ENCODE measurements around the gene ADGRV1. TPM values are rescaled to one million over a fixed set of nuclear protein-coding genes. Genes with fewer than 3 reads are reported as not detected.
A peak's percentile ranks its signal among the peaks of the same experiment; 100 is the strongest.

The ADGRV1 gene
- total and polyA plus RNA-seq, 8 donors: 12.5 to 36.4 (median 16.9) TPM

- peaks cover 0 to 35% of the 10 kb centered on the region in 2 donors for H3K4me1 ChIP-seq
- intact Hi-C loops (cut with DNase I): no loop called here
- peak in 2 of 4 donors; percentile 28 to 47 for DNase-seq
- no peaks in the 10 kb centered on the region for H3K9me3 ChIP-seq
- TF ChIP-seq, protein P1, sequence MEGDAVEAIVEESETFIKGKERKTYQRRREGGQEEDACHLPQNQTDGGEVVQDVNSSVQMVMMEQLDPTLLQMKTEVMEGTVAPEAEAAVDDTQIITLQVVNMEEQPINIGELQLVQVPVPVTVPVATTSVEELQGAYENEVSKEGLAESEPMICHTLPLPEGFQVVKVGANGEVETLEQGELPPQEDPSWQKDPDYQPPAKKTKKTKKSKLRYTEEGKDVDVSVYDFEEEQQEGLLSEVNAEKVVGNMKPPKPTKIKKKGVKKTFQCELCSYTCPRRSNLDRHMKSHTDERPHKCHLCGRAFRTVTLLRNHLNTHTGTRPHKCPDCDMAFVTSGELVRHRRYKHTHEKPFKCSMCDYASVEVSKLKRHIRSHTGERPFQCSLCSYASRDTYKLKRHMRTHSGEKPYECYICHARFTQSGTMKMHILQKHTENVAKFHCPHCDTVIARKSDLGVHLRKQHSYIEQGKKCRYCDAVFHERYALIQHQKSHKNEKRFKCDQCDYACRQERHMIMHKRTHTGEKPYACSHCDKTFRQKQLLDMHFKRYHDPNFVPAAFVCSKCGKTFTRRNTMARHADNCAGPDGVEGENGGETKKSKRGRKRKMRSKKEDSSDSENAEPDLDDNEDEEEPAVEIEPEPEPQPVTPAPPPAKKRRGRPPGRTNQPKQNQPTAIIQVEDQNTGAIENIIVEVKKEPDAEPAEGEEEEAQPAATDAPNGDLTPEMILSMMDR (IDR thresholded peaks at IDR 0.05): no peak
- no peaks in the 10 kb centered on the region for H3K27me3 ChIP-seq
- no peak overlapping the region for H3K4me3 ChIP-seq
- peak overlapping the region; percentile 66 to 75 for H3K27ac ChIP-seq
- ATAC-seq: peak; percentile 44
- no peaks in the 10 kb centered on the region for H3K36me3 ChIP-seq
Measured at GRCh38 chr5:90871391-90871991, 312.9 kb downstream of the ADGRV1 start.

DNA sequence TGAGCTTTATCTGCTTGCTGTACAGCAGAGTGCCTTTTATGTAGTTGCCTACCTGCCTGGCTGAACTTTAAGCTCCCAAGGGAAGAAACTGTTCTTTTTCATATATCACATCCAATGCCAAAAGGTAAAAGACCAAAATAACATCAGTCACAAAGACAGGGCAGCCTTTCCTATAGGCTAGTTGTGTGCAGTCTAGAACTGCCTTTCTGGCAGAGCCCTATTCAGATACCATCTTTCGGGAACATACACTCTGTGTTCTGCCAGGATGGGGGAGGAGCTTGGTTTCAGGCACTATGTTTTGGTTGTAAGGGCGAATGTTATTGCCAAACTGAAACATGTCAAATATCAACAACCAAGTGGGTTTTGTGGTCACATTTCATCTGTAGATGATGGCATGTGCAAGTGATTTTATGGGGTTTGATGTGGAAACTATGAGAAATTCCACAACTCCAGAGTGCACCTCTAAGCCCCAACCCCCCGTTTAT lies 314.5 kb downstream of the ADGRV1 start:
- intact Hi-C loops (cut with DNase I): no loop called here
- Histone ChIP-seq H3K9me3 (no peaks in the 10 kb centered on the region), H3K4me1 (peaks cover 0 to 33% of the 10 kb centered on the region in 2 donors), H3K4me3 (no peak overlapping the region), H3K36me3 (no peaks in the 10 kb centered on the region), H3K27ac (no peak overlapping the region), H3K27me3 (no peaks in the 10 kb centered on the region)
- DNase-seq: no peak
- ATAC-seq: peak; percentile 38
- TF ChIP-seq, protein P1 (IDR thresholded peaks at IDR 0.05): no peak

DNA sequence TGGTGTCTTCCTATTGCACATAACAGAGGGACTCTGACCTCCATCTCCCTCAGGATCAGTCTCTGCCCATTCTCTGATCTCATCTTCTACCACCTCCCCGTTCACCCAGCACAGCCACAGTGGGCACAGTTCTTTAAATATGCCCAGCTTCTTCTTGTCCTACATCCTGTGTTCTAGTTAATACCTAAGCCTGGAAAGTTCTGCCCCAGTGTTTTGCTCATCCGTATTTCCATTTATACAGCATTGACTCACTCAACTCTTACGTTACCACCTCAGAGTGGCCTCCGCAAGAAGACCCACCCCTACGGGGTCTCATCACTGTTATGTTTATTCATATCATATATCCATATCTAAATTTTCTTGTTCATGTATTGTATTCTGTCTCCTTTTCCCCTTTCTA lies 315.5 kb downstream of the ADGRV1 start:
- Histone ChIP-seq H3K4me1 (peaks cover 3 to 37% of the 10 kb centered on the region in 2 donors), H3K36me3 (no peaks in the 10 kb centered on the region), H3K4me3 (no peak overlapping the region), H3K27me3 (no peaks in the 10 kb centered on the region), H3K27ac (no peak overlapping the region), H3K9me3 (no peaks in the 10 kb centered on the region)
- no peak for DNase-seq
- TF ChIP-seq, protein P1 (IDR thresholded peaks at IDR 0.05): no peak
- ATAC-seq: no peak
- intact Hi-C loops (cut with DNase I): no loop called here

DNA sequence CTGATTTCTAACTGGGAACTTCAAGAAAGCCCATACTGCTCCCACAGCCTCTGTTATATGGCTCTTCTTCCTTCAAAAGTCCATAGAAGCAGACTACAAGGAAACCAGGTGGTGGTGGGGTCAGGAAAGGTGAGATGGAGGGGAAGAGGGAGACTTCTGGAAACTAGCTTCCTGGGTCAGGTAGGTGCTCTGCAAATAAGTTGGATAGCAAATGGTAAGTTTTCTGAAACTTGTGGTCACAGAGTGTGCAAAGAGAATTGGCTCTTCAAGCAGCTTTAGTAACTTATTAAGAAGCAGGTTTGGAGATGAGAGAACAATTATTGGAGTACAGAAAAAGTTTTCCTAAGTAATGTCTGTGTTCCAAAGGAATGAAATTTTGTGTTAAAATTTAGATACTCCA lies 316.9 kb downstream of the ADGRV1 start:
- ATAC-seq (peak; percentile 51), DNase-seq (peak in 1 of 4 donors; percentile 39)
- no peaks in the 10 kb centered on the region for H3K9me3 ChIP-seq
- H3K4me3 ChIP-seq: no peak overlapping the region
- H3K27ac ChIP-seq: peak overlapping the region in 1 of 2 donors; percentile 88
- H3K4me1 ChIP-seq: peaks cover 5 to 35% of the 10 kb centered on the region in 2 donors
- no peaks in the 10 kb centered on the region for H3K27me3 ChIP-seq
- TF ChIP-seq, protein P1 (IDR thresholded peaks at IDR 0.05): no peak
- intact Hi-C loops (cut with DNase I): no loop called here
- no peaks in the 10 kb centered on the region for H3K36me3 ChIP-seq

DNA sequence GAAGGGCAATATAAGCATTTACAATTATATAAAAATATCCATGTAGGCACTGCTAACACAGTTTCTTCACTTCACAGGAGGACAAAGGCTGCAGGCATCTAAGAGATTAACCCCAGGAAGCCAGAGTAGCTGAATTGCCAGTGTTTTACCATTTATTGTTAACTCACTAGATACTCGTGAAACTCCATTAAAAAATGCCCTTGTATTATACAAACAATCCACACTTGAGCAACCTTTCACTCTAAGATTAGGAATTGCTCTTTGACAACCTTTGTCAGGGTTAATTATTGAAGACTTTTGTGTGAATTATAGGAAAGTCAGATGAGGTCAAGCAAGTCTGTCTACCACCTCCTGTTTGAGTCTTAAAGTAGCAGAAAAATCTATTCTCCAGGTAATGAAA lies 317.8 kb downstream of the ADGRV1 start:
- no peak for DNase-seq
- no peaks in the 10 kb centered on the region for H3K36me3 ChIP-seq
- no peak overlapping the region for H3K4me3 ChIP-seq
- intact Hi-C loops (cut with DNase I): no loop called here
- ATAC-seq: peak; percentile 27
- peaks cover 5 to 30% of the 10 kb centered on the region in 2 donors for H3K4me1 ChIP-seq
- H3K9me3 ChIP-seq: no peaks in the 10 kb centered on the region
- H3K27ac ChIP-seq: peak overlapping the region in 1 of 2 donors; percentile 88
- H3K27me3 ChIP-seq: no peaks in the 10 kb centered on the region
- TF ChIP-seq, protein P1 (IDR thresholded peaks at IDR 0.05): no peak
